Retinal pigment epithelial cell (primary cell): ENCODE results near the gene CFAP61.

Experiments
- DNase-seq: peaks from one replicate; pipeline ENCODE4 v3.0.0-alpha.2; 2010; ENCODE audit warnings: low read depth
- H3K4me3 ChIP-seq: 2 replicates; pipeline ENCODE4 v1.5.1; 2011; ENCODE audit warnings: mild to moderate bottlenecking, low read length, control low read depth, moderate library complexity
- TF ChIP-seq, protein P1 (sequence below): conservative IDR thresholded peaks from 2 replicates; pipeline ENCODE4 v1.5.1; 2011; ENCODE audit warnings: low read depth, low read length, control low read depth, inconsistent platforms

CFAP61 gene

DNA sequence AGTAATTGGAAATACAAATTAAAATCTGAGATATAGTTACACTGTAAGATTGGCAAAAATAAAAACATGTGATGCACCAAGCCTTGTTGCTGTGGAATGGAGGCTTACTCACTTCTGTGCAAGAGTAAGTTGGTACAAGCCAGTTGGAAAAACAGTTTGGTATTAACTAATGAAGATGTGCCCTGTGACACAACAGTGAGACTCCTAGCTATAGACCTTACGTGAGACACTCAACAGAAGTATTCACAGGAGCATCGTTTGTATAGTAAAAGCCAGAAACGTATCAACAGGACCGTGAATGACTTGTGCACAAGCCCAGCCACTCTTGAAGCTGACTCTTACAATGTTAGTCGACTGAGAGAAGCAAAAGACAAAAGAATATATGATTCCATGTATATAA lies 20.5 kb upstream of the CFAP61 start:
- H3K4me3 ChIP-seq: no peak overlapping the region
- TF ChIP-seq, protein P1, sequence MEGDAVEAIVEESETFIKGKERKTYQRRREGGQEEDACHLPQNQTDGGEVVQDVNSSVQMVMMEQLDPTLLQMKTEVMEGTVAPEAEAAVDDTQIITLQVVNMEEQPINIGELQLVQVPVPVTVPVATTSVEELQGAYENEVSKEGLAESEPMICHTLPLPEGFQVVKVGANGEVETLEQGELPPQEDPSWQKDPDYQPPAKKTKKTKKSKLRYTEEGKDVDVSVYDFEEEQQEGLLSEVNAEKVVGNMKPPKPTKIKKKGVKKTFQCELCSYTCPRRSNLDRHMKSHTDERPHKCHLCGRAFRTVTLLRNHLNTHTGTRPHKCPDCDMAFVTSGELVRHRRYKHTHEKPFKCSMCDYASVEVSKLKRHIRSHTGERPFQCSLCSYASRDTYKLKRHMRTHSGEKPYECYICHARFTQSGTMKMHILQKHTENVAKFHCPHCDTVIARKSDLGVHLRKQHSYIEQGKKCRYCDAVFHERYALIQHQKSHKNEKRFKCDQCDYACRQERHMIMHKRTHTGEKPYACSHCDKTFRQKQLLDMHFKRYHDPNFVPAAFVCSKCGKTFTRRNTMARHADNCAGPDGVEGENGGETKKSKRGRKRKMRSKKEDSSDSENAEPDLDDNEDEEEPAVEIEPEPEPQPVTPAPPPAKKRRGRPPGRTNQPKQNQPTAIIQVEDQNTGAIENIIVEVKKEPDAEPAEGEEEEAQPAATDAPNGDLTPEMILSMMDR: no peak
- DNase-seq: no peak

GRCh38 chr20:20034486-20034885 lies 17.8 kb upstream of the CFAP61 start:
- no peak for DNase-seq
- no peak overlapping the region for H3K4me3 ChIP-seq
- TF ChIP-seq, protein P1: no peak

GRCh38 chr20:20036756-20037155 lies 15.6 kb upstream of the CFAP61 start:
- TF ChIP-seq, protein P1: no peak
- DNase-seq: no peak
- no peak overlapping the region for H3K4me3 ChIP-seq

- DNase-seq: peak; percentile 52
Observed at GRCh38 chr20:20037960-20038359, 14.4 kb upstream of the CFAP61 start.

DNA sequence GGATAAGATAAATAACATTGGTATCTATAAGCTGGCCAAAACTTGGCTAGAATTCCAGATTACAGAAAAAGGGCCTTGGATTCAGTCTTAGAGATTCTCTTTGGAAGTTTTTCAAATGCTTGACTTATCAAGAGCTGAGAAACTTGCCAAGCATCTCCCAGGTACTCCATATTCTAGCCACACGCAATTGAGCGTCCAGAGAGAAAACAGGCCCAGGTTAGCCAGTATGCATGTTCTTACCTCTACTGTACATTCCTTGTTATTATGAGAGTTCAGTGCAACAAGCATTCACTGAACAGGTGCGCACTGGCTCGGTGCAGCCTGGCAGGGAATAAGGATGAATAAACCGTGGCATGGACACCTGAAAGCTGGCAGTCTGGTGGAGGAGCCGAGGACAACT lies 13.7 kb upstream of the CFAP61 start:
- TF ChIP-seq, protein P1: no peak
- H3K4me3 ChIP-seq: no peak overlapping the region
- no peak for DNase-seq

More at GRCh38 chr20:20037960-20038359, 14.4 kb upstream of the CFAP61 start:
- no peak overlapping the region for H3K4me3 ChIP-seq
- TF ChIP-seq, protein P1: no peak

GRCh38 chr20:20039752-20040387 lies 12.5 kb upstream of the CFAP61 start:
- TF ChIP-seq, protein P1: no peak
- no peak for DNase-seq
- H3K4me3 ChIP-seq: no peak overlapping the region

DNA sequence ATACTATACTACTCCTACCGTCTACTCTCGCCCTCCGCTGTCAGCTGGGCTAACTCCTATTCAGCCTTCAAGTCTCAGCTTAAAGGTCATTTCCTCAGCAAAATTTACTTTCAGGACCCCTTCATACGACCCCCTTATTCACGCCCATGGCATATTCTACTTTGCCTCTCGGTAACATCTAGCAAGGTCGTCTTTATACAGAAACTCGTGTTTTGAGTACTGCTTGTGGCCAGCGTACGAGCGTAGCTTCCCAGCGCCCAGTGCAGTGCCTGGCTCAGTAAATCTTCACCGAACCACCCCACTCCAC lies 612 bp upstream of the CFAP61 start:
- DNase-seq: no peak
- TF ChIP-seq, protein P1: no peak
- H3K4me3 ChIP-seq: peak overlapping the region; percentile 98
